ENCODE data around the gene RNH1. TPM values are rescaled to one million over a fixed set of nuclear protein-coding genes. Genes with fewer than 3 reads are reported as not detected.

RNH1 gene
- total RNA-seq, 2 experiments from 2014 or later: 131 to 132 TPM

DNA sequence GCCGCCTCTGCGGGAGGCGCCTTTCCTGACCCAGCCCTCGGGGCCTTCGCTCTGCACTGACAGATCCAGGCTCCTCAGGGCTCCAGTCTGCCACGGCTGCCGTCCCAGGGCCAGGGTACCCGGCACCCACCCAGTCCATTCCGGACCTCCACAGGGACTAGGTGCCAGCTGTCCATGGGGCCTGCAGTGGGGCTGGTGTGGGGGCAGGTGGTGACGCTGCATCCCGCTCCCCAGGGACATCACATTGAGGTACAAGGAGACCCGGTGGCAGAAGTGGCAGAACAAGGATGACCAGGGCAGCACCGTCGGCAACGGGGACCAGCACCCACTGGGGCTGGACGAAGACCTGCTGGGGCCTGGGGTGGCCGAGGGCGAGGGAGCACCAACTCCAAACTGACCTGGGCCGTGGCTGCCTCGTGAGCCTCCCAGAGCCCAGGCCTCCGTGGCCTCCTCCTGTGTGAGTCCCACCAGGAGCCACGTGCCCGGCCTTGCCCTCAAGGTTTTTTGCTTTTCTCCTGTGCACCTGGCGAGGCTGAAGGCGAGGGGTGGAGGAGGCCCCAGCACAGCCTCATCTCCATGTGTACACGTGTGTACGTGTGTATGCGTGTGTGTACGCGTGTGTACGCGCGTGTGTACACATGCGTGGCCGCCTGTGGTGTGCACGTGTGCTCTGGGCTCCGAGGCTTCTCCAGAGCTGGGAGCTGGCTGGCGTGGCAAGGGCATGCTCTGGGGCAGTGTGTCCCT, 16.7 kb downstream of the RNH1 start:
- Mint-ChIP-seq H3K9me3 (no peaks in the 10 kb centered on the region), H3K27me3 (no peaks in the 10 kb centered on the region), H3K4me1 (ENCODE audit: low read depth) (no peaks in the 10 kb centered on the region), H3K4me3 (no peak overlapping the region), H3K36me3 (ENCODE audit: low read depth) (peaks cover 28% of the 10 kb centered on the region), H3K27ac (no peak overlapping the region)
- TF ChIP-seq, protein P1, sequence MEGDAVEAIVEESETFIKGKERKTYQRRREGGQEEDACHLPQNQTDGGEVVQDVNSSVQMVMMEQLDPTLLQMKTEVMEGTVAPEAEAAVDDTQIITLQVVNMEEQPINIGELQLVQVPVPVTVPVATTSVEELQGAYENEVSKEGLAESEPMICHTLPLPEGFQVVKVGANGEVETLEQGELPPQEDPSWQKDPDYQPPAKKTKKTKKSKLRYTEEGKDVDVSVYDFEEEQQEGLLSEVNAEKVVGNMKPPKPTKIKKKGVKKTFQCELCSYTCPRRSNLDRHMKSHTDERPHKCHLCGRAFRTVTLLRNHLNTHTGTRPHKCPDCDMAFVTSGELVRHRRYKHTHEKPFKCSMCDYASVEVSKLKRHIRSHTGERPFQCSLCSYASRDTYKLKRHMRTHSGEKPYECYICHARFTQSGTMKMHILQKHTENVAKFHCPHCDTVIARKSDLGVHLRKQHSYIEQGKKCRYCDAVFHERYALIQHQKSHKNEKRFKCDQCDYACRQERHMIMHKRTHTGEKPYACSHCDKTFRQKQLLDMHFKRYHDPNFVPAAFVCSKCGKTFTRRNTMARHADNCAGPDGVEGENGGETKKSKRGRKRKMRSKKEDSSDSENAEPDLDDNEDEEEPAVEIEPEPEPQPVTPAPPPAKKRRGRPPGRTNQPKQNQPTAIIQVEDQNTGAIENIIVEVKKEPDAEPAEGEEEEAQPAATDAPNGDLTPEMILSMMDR (IDR thresholded peaks at IDR 0.05): no peak
- ATAC-seq (ENCODE audit: poor library complexity) (no peak), DNase-seq (no peak)
- ChIA-PET CTCF (no interaction called here), POLR2A (no interaction called here)
- H3K27me3 ChIP-seq (ENCODE audit: control insufficient read depth in 1 of 2, insufficient read depth in 2 of 2, low read length in 2 of 2): no peaks in the 10 kb centered on the region
- H3K4me3 ChIP-seq (ENCODE audit: low read length): no peak overlapping the region
- no peaks in the 10 kb centered on the region for H3K4me1 ChIP-seq (ENCODE audit: insufficient read depth, low read length)
- H3K36me3 ChIP-seq (ENCODE audit: insufficient read depth, low read length): peaks cover 13% of the 10 kb centered on the region
- intact Hi-C loops (cut with DNase I, micrococcal nuclease): no loop called here
- H3K9me3 ChIP-seq (ENCODE audit: control insufficient read depth in 1 of 2, insufficient read depth in 1 of 2, low read length in 2 of 2): no peaks in the 10 kb centered on the region
- no peak overlapping the region for H3K27ac ChIP-seq (ENCODE audit: low read depth in 1 of 2, low read length in 2 of 2)

DNA sequence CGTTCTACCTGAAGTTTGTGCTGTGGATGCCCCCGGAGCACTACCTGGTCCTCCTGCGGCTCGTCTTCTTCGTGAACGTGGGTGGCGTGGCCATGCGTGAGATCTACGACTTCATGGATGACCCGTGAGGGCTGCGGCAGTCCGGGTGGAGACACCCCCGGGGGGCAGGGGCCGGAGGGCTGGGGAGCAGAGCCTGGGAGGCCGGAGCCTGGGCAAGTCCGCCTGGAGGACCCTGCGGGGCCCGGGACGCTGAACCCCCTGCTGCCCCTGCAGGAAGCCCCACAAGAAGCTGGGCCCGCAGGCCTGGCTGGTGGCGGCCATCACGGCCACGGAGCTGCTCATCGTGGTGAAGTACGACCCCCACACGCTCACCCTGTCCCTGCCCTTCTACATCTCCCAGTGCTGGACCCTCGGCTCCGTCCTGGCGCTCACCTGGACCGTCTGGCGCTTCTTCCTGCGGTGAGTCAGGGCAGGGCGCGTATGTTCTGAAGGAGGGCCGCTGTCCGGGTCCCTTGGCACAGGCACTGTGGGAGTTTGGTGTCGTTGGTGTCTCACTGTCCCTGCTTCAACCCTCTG, 17.3 kb downstream of the RNH1 start:
- no peaks in the 10 kb centered on the region for H3K4me1 ChIP-seq (ENCODE audit: insufficient read depth, low read length)
- H3K4me3 ChIP-seq (ENCODE audit: low read length): no peak overlapping the region
- H3K4me1 Mint-ChIP-seq (ENCODE audit: low read depth): no peaks in the 10 kb centered on the region
- H3K9me3 ChIP-seq (ENCODE audit: control insufficient read depth in 1 of 2, insufficient read depth in 1 of 2, low read length in 2 of 2): peaks cover 0 to 1% of the 10 kb centered on the region in 2 experiments
- peaks cover 7% of the 10 kb centered on the region for H3K36me3 ChIP-seq (ENCODE audit: insufficient read depth, low read length)
- TF ChIP-seq, protein P1 (IDR thresholded peaks at IDR 0.05): no peak
- H3K27ac ChIP-seq (ENCODE audit: low read depth in 1 of 2, low read length in 2 of 2): no peak overlapping the region
- DNase-seq (no peak), ATAC-seq (ENCODE audit: poor library complexity) (no peak)
- no peak overlapping the region for H3K4me3 Mint-ChIP-seq
- ChIA-PET CTCF (no interaction called here), POLR2A (no interaction called here)
- H3K36me3 Mint-ChIP-seq (ENCODE audit: low read depth): peaks cover 24% of the 10 kb centered on the region
- H3K27ac Mint-ChIP-seq: no peak overlapping the region
- H3K27me3 Mint-ChIP-seq: no peaks in the 10 kb centered on the region
- H3K27me3 ChIP-seq (ENCODE audit: control insufficient read depth in 1 of 2, insufficient read depth in 2 of 2, low read length in 2 of 2): no peaks in the 10 kb centered on the region
- intact Hi-C loops (cut with DNase I, micrococcal nuclease): no loop called here
- H3K9me3 Mint-ChIP-seq: no peaks in the 10 kb centered on the region

DNA sequence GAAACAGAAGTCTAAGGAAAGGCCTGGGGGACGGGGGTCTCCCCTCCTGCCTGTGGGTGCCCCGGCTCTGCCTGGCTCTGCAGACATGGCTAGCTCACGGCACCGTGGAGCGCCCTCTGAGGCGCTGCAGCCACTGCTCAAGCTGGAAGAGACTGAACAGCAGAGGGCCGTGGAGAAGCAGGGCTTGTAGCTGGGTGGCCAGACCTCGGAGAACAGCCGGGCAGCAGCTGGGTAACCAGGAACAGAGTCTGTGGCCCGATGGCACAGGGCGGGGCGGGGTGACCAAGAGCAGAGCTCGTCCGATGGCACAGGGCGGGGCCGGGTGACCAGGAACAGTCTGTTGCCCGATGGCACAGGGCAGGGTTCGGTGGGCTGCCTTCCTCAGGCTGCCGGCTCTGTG, 18.1 kb downstream of the RNH1 start:
- ATAC-seq (ENCODE audit: poor library complexity) (no peak), DNase-seq (no peak)
- intact Hi-C loops (cut with DNase I, micrococcal nuclease): no loop called here
- ChIA-PET CTCF (no interaction called here), POLR2A (no interaction called here)
- Histone ChIP-seq H3K4me1 (ENCODE audit: insufficient read depth, low read length) (no peaks in the 10 kb centered on the region), H3K27ac (ENCODE audit: low read depth in 1 of 2, low read length in 2 of 2) (no peak overlapping the region), H3K27me3 (ENCODE audit: control insufficient read depth in 1 of 2, insufficient read depth in 2 of 2, low read length in 2 of 2) (no peaks in the 10 kb centered on the region), H3K9me3 (ENCODE audit: control insufficient read depth in 1 of 2, insufficient read depth in 1 of 2, low read length in 2 of 2) (peaks cover 0 to 3% of the 10 kb centered on the region in 2 experiments), H3K36me3 (ENCODE audit: insufficient read depth, low read length) (peaks cover under 1% of the 10 kb centered on the region), H3K4me3 (ENCODE audit: low read length) (no peak overlapping the region)
- H3K27me3 Mint-ChIP-seq: no peaks in the 10 kb centered on the region
- peaks cover 18% of the 10 kb centered on the region for H3K36me3 Mint-ChIP-seq (ENCODE audit: low read depth)
- no peaks in the 10 kb centered on the region for H3K4me1 Mint-ChIP-seq (ENCODE audit: low read depth)
- no peak overlapping the region for H3K4me3 Mint-ChIP-seq
- no peak overlapping the region for H3K27ac Mint-ChIP-seq
- TF ChIP-seq, protein P1 (IDR thresholded peaks at IDR 0.05): no peak
- no peaks in the 10 kb centered on the region for H3K9me3 Mint-ChIP-seq
